Prostate gland (tissue), 2 donors: ENCODE results near the gene SEPTIN1.
A peak's percentile ranks its signal among the peaks of the same experiment; 100 is the strongest.

Source experiments
- CTCF ChIP-seq, 4 experiments: fragments of 200-600 bp in 2 of 4; fragments of 450-650 bp in 2 of 4; sonication (generic) in 2 of 4; IDR thresholded peaks; 1 replicate in 3 of 4; 2 replicates in 1 of 4; pipeline ENCODE4 v1.5.1; 2016 to 2019; ENCODE audit warnings: antibody characterized with exemption in 4 of 4, mild to moderate bottlenecking in 2 of 4, moderate library complexity in 2 of 4
- POLR2A ChIP-seq: fragments of 450-650 bp; IDR thresholded peaks from one replicate; pipeline ENCODE4 v1.6.1; 2016; ENCODE audit warnings: antibody characterized with exemption, mild to moderate bottlenecking
- POLR2AphosphoS5 ChIP-seq: sonication (generic); formaldehyde crosslinking; IDR thresholded peaks from one replicate; pipeline ENCODE4 v1.6.1; 2017; ENCODE audit warnings: antibody characterized with exemption

- TF ChIP-seq CTCF (IDR thresholded peaks at IDR 0.05) = peak in 1 of 4 experiments; percentile 1
- no peak for TF ChIP-seq POLR2A
- no peak for TF ChIP-seq POLR2AphosphoS5
Observed at GRCh38 chr16:30418350-30419181, 36.2 kb upstream of the SEPTIN1 start.
